Prostate gland (tissue), 2 donors: ENCODE data around the gene ACP6. TPM values are rescaled to one million over a fixed set of nuclear protein-coding genes. Genes with fewer than 3 reads are reported as not detected.

Experiments
- DNase-seq: peaks from one replicate; pipeline ENCODE4 v3.0.0-alpha.2; 2019; ENCODE audit warnings: low spot score
- H3K27ac ChIP-seq, 2 donors: fragments of 200-600 bp; sonication (generic); 2 replicates each; pipeline ENCODE4 v1.5.1; 2017 to 2019
- H3K27me3 ChIP-seq: fragments of 200-600 bp; sonication (generic); replicated peaks from 2 replicates; pipeline ENCODE4 v1.5.1; 2019; ENCODE audit not compliant: insufficient read depth
- H3K36me3 ChIP-seq, 2 donors: fragments of 200-600 bp; sonication (generic); 1 replicate in 1 of 2; 2 replicates in 1 of 2; pipeline versions ENCODE4 v1.5.1 to v1.8.1; 2017 to 2019
- H3K4me1 ChIP-seq: fragments of 200-600 bp; sonication (generic); replicated peaks from 2 replicates; pipeline ENCODE4 v1.5.1; 2019
- H3K4me3 ChIP-seq, 2 donors: fragments of 200-600 bp; sonication (generic); 2 replicates each; pipeline ENCODE4 v1.5.1; 2017 to 2019
- H3K9me3 ChIP-seq: fragments of 200-600 bp; sonication (generic); 2 replicates; pipeline ENCODE4 v1.5.1; 2017
- POLR2A ChIP-seq: fragments of 450-650 bp; IDR thresholded peaks from one replicate; pipeline ENCODE4 v1.6.1; 2016; ENCODE audit warnings: antibody characterized with exemption, mild to moderate bottlenecking
- POLR2AphosphoS5 ChIP-seq: sonication (generic); formaldehyde crosslinking; IDR thresholded peaks from one replicate; pipeline ENCODE4 v1.6.1; 2017; ENCODE audit warnings: antibody characterized with exemption
- WGBS: methylation state at CpG from one replicate; pipeline ENCODE4 v1.1.5; 2018; 5-methylcytosine and 5-hydroxymethylcytosine counted together
- intact Hi-C: fragments of 100-400 bp; cut with DNase I; formaldehyde crosslinking; loops from one replicate; pipeline ENCODE4 v1.14.2; 2022
- total RNA-seq, 2 donors: library from RNA; depleted of rRNA; stranded (reverse); fragments of >200 nt; gene quantifications; one replicate each; pipeline ENCODE4 v1.1.0, GENCODE V29; 2016
- TF ChIP-seq, protein P1 (sequence below), 4 experiments: fragments of 200-600 bp in 2 of 4; fragments of 450-650 bp in 2 of 4; sonication (generic) in 2 of 4; IDR thresholded peaks; 1 replicate in 3 of 4; 2 replicates in 1 of 4; pipeline ENCODE4 v1.5.1; 2016 to 2019; ENCODE audit warnings: antibody characterized with exemption in 4 of 4, mild to moderate bottlenecking in 2 of 4, moderate library complexity in 2 of 4

The ACP6 gene
- total RNA-seq, 2 donors from 2014 or later: 20.2 to 22.0 TPM

DNA sequence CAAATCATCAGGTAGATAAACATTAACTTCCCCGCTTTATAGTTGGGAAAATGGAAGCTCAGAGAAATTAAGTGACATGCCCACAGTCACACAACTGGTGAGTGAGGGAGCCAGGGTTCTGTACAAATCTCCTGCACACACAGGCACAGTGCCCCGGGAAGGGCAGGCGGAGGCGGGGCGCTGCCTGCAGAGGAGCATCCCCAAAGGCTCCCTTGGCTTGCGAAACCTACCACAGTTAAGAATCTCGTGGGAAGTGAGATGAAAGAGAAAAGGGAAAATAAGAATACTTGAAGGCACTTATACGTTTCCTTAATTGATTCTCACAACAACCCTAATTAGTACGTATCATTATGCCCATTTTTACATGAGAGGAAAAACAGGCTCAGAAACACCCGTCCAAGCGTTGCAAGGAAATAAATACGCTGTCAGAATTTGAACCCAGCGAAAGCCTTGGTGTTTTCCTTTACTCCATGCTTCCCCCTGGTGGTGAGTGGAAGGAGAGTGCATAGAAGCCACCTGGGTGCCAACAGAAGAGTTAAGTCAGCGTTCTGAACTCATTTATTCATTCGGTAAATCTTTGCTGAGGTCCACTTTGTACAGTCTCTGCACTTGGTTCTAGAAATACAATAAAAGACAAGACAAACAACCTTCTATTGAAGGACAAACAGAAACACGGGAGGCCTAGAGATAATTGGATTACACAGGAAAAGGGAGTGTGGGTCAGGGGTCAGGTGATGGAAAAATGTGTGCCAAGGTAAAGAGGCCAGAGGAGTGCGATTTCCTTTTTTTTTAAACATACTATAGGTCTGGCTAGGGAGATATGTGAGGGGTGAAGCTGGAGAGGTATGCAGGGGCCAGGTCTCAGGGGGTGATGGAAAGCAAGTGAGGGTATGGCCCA lies 28.4 kb downstream of the ACP6 start:
- Histone ChIP-seq H3K9me3 (no peaks in the 10 kb centered on the region), H3K36me3 (no peaks in the 10 kb centered on the region), H3K4me1 (no peaks in the 10 kb centered on the region), H3K27me3 (no peaks in the 10 kb centered on the region), H3K4me3 (no peak overlapping the region), H3K27ac (peak overlapping the region in 1 of 2 donors; percentile 8)
- DNase-seq: peak; percentile 64
- WGBS: 62% methylated on average over 17 of the region's 17 CpGs
- TF ChIP-seq POLR2AphosphoS5 (peak; percentile 52), POLR2A (no peak)
- TF ChIP-seq, protein P1, sequence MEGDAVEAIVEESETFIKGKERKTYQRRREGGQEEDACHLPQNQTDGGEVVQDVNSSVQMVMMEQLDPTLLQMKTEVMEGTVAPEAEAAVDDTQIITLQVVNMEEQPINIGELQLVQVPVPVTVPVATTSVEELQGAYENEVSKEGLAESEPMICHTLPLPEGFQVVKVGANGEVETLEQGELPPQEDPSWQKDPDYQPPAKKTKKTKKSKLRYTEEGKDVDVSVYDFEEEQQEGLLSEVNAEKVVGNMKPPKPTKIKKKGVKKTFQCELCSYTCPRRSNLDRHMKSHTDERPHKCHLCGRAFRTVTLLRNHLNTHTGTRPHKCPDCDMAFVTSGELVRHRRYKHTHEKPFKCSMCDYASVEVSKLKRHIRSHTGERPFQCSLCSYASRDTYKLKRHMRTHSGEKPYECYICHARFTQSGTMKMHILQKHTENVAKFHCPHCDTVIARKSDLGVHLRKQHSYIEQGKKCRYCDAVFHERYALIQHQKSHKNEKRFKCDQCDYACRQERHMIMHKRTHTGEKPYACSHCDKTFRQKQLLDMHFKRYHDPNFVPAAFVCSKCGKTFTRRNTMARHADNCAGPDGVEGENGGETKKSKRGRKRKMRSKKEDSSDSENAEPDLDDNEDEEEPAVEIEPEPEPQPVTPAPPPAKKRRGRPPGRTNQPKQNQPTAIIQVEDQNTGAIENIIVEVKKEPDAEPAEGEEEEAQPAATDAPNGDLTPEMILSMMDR (IDR thresholded peaks at IDR 0.05): peak; percentile 72 to 91 (median 80)
- intact Hi-C loops: loop anchor here (5.0 kb wide), 2 partner anchors 145 to 250 kb away; no protein-coding TSS in a partner anchor

DNA sequence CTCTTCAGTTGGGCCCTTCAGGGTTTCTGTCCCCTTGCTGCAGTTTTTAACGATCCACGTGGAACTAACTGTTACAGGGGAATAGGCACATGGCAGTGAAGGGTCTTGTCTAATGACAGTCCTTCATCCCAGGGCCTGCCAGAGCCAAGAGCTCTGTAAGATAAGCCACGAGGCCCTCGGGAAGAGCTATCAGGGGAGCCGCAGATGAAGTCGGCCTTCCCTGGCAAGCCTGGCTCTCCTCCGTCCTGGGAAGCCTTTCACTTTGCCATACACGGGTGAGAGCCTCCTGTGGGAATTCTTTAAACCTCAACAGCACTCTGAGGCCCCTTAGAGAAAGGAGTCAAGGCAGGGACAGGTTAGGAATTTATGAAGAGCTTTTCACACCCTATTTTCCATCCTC lies 29.0 kb downstream of the ACP6 start:
- no peak for DNase-seq
- Histone ChIP-seq H3K4me3 (no peak overlapping the region), H3K27ac (peak overlapping the region in 1 of 2 donors; percentile 8), H3K27me3 (no peaks in the 10 kb centered on the region), H3K4me1 (no peaks in the 10 kb centered on the region), H3K36me3 (no peaks in the 10 kb centered on the region), H3K9me3 (no peaks in the 10 kb centered on the region)
- no peak for TF ChIP-seq POLR2AphosphoS5
- TF ChIP-seq, protein P1 (IDR thresholded peaks at IDR 0.05): no peak
- no peak for TF ChIP-seq POLR2A
- intact Hi-C loops: loop anchor here (5.0 kb wide), 2 partner anchors 144 to 251 kb away; no protein-coding TSS in a partner anchor
- WGBS: 73% methylated on average over 8 of the region's 8 CpGs

DNA sequence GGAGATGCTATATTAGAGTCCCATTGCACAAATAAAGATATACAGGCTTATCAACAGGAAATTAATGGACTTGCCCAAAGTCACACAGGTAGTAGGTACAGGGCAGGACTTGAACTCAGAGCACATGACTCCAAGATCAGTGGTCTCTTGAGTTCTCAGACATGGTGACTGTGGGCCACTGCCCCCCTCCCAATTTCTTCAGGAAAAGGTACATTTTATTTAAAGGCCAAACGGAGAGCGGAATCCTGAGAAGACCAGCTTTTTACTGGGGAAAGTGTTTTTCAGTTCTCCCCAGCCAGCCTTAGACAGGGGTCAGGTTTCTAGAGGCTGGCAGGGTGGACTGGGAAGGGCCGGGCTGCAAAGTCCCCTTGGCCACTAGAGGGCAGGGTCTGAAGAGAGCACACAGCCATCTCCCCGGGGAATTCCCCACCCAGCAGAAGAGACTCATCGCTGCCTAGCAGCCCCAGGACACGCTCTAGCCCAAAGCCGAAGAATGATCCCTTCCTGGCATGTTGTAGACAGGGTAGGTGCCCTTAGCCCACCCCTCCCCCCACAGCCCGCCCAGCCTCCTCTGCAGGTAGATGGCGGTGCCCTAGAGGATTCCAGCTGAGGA lies 29.7 kb downstream of the ACP6 start:
- Histone ChIP-seq H3K36me3 (no peaks in the 10 kb centered on the region), H3K27me3 (no peaks in the 10 kb centered on the region), H3K4me1 (no peaks in the 10 kb centered on the region), H3K4me3 (no peak overlapping the region), H3K27ac (no peak overlapping the region), H3K9me3 (no peaks in the 10 kb centered on the region)
- 28% methylated on average over 9 of the region's 9 CpGs for WGBS
- peak; percentile 68 for DNase-seq
- TF ChIP-seq, protein P1 (IDR thresholded peaks at IDR 0.05): peak; percentile 61 to 80 (median 70)
- no peak for TF ChIP-seq POLR2A
- TF ChIP-seq POLR2AphosphoS5: peak; percentile 33
- intact Hi-C loops: loop anchor here (5.0 kb wide), 2 partner anchors 143 to 252 kb away; no protein-coding TSS in a partner anchor

DNA sequence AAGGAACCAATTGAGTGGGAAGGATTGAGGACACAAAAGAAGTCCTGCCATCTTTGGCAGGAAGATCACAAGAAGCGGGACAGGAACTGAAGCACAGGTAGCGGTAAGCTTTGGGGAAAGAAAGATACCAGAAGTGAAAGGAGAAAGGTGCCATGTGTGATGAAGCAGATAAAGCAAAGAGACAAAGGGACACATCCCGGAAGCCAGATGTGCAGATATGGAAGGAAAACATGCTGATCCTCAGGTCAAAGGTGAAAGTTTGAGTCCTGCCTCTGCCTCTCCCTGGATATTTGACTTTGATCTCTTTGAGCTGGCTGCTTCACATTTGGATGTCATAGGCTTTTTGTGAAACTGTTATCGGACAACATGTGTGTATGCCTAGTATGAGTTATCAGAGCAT lies 34.0 kb downstream of the ACP6 start:
- intact Hi-C loops: no loop called here

DNA sequence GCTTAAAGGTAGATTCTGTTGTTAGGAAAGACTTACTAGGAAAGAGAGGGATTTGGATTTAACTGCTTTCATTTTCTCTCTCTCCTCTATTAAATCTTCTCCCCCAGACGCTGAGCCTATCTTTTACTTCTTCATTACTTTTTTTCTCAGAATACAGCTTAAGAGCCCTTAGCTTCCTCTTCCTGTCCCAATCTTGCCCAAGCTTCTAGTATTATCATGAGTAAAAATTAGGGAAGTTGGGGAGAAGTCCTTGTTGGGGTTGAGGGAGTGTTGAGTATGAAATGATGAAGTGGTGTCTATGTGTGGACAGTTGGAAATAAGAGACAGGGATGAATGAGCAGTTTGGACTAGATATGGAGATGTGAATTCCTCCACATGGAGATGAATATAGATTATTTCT lies 35.0 kb downstream of the ACP6 start:
- H3K4me3 ChIP-seq: no peak overlapping the region

More for the DNA sequence above, 34.0 kb downstream of the ACP6 start:
- 99% methylated on average over 4 of the region's 4 CpGs for WGBS
- H3K27me3 ChIP-seq: no peaks in the 10 kb centered on the region
- H3K36me3 ChIP-seq: no peaks in the 10 kb centered on the region
- no peaks in the 10 kb centered on the region for H3K9me3 ChIP-seq
- no peak overlapping the region for H3K27ac ChIP-seq
- H3K4me3 ChIP-seq: no peak overlapping the region
- no peak for TF ChIP-seq POLR2A
- no peak for DNase-seq
- no peaks in the 10 kb centered on the region for H3K4me1 ChIP-seq

More for the DNA sequence above, 35.0 kb downstream of the ACP6 start:
- Histone ChIP-seq H3K9me3 (no peaks in the 10 kb centered on the region), H3K27me3 (no peaks in the 10 kb centered on the region), H3K27ac (no peak overlapping the region), H3K36me3 (no peaks in the 10 kb centered on the region), H3K4me1 (no peaks in the 10 kb centered on the region)
- DNase-seq: no peak
- TF ChIP-seq, protein P1 (IDR thresholded peaks at IDR 0.05): no peak
- TF ChIP-seq POLR2A (no peak), POLR2AphosphoS5 (no peak)
- WGBS: 91% methylated on average over 1 of the region's 1 CpG
- intact Hi-C loops: no loop called here
